H4 (cell line): Measurements from ENCODE around the gene PEX6. TPM values are rescaled to one million over a fixed set of nuclear protein-coding genes. Genes with fewer than 3 reads are reported as not detected.
A peak's percentile ranks its signal among the peaks of the same experiment; 100 is the strongest.

Experiments
- DNase-seq: peaks from one replicate; pipeline ENCODE4 v3.0.0-alpha.2; 2015; ENCODE audit warnings: low spot score
- total RNA-seq: library from RNA; depleted of rRNA; stranded (reverse); fragments of >200 nt; shearing (Covaris generic); gene quantifications from 2 replicates; pipeline ENCODE4 v1.2.3, GENCODE V29; 2014; rRNA removed

The PEX6 gene, protein sequence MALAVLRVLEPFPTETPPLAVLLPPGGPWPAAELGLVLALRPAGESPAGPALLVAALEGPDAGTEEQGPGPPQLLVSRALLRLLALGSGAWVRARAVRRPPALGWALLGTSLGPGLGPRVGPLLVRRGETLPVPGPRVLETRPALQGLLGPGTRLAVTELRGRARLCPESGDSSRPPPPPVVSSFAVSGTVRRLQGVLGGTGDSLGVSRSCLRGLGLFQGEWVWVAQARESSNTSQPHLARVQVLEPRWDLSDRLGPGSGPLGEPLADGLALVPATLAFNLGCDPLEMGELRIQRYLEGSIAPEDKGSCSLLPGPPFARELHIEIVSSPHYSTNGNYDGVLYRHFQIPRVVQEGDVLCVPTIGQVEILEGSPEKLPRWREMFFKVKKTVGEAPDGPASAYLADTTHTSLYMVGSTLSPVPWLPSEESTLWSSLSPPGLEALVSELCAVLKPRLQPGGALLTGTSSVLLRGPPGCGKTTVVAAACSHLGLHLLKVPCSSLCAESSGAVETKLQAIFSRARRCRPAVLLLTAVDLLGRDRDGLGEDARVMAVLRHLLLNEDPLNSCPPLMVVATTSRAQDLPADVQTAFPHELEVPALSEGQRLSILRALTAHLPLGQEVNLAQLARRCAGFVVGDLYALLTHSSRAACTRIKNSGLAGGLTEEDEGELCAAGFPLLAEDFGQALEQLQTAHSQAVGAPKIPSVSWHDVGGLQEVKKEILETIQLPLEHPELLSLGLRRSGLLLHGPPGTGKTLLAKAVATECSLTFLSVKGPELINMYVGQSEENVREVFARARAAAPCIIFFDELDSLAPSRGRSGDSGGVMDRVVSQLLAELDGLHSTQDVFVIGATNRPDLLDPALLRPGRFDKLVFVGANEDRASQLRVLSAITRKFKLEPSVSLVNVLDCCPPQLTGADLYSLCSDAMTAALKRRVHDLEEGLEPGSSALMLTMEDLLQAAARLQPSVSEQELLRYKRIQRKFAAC
- total RNA-seq: 39.2 and 45.8 TPM in 2 replicates

- DNase-seq: peak; percentile 89
These were observed at the start of gene PEX6 for GRCh38 chr6:42978839-42979522. TSS of gene PEX6 (minus strand) at chr6:42979181. CDS start at chr6:42979150, 31 bp downstream.

DNA sequence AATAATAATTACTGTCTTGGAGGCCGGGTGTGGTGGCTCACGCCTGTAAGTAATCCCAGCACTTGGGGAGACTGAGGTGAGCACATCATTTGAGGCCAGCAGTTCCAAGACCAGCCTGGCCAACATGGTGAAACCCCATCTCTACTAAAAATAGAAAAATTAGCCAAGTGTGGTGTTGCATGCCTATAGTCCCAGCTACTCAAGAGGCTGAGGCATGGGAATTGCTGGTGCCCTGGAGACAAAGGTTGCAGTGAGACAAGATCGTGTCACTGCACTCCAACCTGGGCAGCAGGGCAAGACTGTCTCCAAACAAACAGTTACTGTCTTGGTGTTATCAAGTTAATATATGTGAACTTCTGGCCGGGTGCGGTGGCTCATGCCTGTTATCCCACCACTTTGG is 47.4 kb upstream of the PEX6 start:
- DNase-seq: no peak

GRCh38 chr6:43024436-43024835 is 45.5 kb upstream of the PEX6 start:
- DNase-seq: no peak

- peak; percentile 72 for DNase-seq
These were observed 42.5 kb upstream of the PEX6 start, which contains the start of gene RRP36 for GRCh38 chr6:43021270-43022047. TSS of gene RRP36 (plus strand) at chr6:43021623. CDS start at chr6:43021655, 32 bp downstream.

DNA sequence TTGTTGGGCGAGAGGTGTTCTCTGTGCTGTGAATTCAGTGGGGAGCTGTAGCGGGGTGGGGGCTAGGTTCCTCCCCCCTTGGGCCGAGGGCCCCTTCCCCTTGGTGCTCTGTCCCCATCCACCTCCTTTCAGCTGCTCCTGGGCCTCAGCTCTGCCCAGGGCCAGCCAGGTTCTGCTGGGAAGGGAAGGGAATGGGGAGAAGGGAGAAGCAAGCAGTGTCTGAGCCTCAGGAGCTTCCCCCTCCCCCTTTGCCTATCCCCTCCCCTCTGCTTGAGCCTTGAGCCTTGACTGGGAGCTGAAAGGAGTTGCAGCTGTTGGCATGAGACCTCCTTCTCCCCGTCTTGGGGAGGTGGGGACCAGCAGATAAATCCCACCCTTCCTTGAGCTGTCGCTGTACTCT is 41.9 kb upstream of the PEX6 start:
- DNase-seq: no peak

DNA sequence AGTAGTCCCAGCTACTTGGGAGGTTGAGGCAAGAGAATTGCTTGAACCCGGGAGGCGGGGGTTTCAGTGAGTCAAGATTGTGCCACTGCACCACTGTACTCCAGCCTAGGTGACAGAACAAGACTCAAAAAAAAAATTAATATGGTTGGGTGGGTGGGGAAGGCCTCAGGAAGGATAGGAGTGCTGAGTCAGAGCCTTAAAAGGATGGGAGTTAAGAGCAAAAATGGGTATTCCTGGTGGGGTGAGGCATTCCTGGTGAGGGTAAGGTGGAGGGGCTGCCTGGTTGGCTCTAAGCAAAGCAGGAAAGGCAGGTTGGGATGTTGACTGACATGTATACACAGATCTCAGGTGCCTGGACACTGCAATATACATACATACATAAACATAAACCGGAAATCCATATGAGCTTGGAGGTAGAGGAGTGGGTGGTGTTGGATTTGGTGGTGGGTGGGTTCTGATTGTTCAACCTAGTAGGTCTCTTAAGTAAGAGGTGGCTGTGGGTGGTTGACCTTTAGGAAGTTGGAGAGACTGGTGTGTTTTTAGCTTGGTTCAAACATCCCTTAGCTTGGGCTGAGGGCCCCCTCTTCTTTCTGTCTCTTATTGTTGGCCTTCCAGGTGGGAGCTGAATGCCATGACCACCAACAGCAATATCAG is 41.2 kb upstream of the PEX6 start:
- no peak for DNase-seq

DNA sequence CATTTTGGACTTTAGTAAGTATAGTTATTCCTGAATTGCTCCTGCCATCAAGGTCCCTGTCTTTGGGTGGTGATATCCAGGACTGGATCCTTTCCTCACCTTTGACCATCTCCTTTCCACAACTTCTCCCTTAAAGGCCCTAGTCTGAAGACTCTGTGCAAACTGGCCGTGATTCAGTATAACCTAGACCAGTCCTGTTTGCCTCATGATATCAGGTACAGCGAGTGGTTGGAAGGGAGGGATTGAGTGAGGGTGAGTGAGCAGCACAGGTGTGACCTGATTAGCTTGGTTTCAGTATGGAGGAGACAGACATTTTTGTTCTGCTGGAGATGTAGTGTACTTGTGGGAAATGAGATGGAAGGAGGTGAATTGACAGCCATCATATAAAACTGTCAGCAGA is 40.2 kb upstream of the PEX6 start:
- no peak for DNase-seq

DNA sequence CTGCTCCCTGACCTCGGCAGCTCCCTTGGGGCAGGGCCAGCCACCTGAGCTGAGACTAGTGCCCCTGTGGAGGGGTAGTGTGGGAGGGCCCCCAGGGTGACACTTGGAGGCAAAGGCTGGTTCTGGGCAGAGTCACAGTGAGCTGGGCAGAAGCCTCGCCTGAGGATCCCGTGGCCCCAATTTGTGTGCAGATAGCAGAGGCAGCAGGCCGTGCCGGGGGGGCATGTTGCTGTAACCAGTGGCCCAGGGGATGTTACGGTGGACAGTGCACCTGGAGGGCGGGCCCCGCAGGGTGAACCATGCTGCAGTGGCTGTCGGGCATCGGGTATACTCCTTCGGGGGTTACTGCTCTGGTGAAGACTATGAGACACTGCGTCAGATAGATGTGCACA is 38.0 kb upstream of the PEX6 start:
- DNase-seq: no peak

DNA sequence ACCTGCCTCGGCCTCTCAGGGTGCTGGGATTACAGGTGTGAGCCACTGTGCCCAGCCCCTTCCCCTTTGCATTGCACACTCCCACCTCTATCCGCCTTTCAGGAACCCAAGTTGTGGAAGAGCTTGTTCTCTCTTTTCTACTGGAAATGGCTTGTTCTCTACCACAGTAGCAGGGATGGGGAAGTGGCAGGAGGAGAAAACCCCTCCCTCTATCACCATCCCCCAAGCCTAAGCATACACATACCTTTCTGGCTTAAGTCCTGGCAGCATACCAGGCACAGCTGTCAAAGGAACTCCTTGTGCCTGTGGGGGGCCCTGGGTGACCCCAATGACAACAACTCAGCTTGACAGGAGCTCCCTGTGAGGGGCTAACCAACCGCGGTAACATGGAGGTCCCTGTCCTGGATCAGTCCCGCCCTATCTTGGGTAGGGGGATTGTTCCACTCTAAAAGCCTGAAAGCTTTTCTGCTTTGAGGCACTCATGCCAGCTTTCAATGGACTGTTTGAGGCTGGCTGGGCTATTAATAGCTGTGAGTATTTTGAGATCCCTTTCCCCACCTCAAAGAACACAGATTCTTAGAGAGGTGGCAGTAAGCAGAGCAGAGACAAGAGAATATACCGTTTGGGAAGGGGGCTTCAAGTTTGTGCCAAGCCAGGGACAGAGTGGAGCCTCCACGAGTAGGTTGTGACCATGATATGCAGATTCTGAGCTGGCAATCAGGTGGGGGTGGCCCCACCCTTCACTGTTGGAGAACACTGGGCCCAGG is 37.4 kb upstream of the PEX6 start:
- DNase-seq: no peak

DNA sequence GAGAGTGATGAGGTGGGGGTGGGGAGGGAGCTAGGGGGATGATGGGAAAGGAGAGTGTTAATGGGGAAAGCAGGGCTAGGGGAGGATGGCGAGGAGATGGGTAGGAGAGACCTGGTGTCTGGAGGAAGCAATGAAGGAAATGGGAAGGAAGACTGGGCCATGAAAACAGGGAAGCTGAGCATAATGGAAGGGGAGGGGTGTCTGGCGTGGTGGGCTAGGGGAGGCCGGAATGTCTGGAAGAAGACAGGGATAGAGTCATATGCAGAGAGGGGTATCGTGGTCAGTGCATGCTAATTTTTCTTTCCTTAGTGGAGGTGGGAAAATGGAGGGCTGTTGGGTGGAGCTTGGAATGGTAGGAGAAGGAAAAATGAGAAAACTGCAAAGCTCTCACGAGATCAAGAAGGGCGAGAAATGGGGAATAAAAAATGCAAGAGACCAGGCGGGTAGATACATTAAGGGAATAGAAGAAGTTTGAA is 35.5 kb upstream of the PEX6 start:
- DNase-seq: no peak

DNA sequence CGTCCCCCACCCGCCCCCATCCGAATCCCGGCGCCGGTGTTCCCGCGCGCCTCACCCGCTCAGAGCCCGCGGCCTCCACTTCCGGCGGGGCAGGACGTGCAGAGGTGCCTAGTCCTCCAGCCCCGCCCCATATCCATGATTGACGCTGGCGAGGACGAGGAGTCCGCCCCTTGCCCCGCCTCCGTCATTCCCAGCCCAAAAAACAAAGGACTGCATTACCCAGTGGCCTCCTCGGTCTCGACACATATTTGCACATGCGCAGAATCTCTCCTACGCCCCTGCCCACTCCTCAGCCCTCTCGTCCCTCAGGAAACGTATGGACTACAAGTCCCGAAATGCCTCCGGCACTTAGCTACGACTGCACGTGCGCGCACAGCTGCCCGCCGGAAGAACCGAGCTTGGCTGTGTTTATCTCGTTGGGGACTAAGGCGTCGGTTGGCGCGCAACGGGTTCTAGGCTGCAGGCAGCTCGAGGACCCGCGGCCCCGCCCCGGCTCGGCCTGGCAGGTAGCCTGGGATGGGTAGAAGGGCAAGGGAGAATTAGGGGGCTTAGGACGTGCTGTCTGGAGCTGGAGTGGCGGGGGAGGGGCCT is 35.0 kb upstream of the PEX6 start, which contains the start of the genes KLHDC3 and MEA1:
TSS of gene KLHDC3 (plus strand) at position 407 of the 591 bp plus-strand sequence. CDS start 2,944 bp downstream, outside the sequence.
TSS of gene MEA1 (minus strand) at position 104 of the 591 bp plus-strand sequence. CDS start 133 bp downstream, outside the sequence.
- peak; percentile 100 for DNase-seq

DNA sequence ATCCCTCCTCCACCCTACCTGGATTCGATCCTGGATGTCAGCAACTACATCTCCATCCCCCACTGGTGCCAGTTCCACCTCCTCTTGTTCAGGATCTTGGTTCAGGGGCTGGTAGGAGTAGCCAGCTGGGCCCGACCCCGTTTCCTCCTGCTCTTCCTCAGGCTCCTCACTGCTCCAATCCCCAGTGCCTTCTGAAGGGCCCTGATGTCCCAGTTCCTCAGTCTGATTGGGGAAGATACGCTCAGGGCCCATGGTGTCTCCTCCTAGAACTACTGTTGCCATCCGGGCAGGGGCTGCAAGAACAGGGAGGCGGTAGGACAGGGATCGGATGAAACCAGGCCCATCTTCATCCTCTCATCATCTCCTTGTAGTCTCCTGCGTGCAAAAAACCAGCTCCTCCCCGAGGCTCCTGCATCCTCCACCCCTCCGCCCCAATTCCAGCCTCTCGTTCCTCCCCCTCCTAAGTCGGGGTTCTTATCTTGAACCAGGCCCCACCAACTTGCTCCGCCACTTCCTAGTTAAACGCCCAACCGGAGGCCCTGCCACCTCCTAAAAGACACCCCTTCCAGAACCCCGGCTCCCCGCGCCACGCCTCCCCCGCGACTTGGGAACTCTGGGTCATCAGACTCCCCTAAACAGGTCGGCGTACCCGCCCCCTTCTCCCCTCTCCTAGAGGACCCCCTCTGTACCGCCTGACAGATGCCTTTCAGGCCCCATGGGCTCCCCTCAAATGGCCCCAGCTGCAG is 34.3 kb upstream of the PEX6 start:
- no peak for DNase-seq

DNA sequence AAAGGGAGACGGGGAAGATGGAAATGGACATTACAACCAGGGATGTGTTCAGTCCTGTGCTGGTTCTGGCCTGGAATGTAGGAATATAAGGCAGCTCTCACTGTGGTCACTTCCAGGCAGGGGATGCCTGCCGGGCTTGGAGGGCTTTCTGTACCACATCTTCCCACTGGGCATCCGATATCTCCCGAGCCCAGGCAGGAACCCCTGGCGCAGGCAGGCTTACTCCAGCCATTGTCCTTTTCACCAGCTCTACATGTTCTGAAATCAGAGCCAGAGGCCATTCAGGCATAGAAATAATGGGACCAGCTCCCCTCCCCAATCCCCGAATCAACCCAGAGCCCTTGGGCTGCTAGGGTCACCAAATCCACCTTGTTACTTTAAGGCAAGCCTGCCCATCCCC is 33.4 kb upstream of the PEX6 start:
- no peak for DNase-seq

GRCh38 chr6:43011207-43011606 is 32.2 kb upstream of the PEX6 start:
- no peak for DNase-seq

DNA sequence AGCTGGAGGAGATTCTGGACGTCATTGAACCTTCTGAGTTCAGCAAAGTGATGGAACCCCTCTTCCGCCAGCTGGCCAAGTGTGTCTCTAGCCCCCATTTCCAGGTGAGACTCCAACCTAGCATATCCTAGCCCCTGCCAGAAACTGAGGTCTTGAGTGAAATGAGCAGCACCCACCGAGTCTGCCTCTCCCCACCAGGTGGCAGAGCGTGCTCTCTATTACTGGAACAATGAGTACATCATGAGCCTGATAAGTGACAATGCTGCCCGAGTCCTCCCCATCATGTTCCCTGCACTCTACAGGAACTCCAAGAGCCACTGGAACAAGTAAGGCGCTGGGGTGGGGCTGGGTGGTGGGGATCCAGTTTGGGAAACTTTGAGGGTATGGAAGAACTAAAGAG is 30.1 kb upstream of the PEX6 start:
- DNase-seq: peak; percentile 48

DNA sequence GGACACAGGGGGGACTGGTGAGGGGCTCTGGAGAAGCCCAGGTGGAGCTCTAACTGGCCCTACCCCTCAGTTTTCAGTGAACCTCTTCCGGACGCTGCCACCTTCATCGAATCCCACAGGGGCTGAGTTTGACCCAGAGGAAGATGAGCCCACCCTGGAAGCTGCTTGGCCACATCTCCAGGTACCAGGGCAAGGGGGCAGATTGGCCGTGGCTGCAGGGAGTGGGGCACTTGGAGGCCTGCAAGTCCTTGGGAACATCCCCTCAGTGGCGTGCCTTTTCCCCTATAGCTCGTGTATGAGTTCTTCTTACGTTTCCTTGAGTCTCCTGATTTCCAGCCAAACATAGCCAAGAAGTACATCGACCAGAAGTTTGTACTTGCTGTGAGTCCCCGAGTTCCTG is 28.1 kb upstream of the PEX6 start:
- DNase-seq: no peak

GRCh38 chr6:43006251-43006650 is 27.3 kb upstream of the PEX6 start:
- no peak for DNase-seq

DNA sequence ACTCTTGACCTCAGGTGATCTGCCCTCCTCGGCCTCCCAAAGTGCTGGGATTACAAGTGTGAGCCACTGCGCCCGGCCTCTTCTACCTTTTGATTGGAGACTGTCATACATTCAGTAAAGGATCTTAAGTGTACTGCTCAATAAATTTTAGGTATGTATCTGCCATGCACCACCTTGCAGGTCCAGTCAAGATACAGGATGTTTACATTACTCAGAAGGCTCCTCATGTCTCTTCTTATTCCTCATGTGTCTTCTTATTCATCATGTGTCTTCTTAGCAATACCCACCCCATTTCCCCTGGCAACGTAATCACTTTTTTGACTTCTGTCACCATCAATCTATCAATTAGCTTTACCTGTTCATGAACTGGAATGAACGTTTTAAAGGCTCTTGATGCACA is 26.9 kb upstream of the PEX6 start:
- no peak for DNase-seq
